ENCODE data around the gene AP2A2.

GRCh38 chr11:984546-984945 is 58.9 kb downstream of the AP2A2 start:
- TF ChIP-seq MAZ (IDR thresholded peaks at IDR 0.05; ENCODE audit: borderline replicate concordance, low read depth, low read length) (no peak), CHD1 (IDR thresholded peaks at IDR 0.05; ENCODE audit: low read depth, low read length) (no peak), MXI1 (IDR thresholded peaks at IDR 0.05; ENCODE audit: borderline replicate concordance, low read depth, low read length) (no peak), CTCF (conservative IDR thresholded peaks at IDR 0.05; ENCODE audit: low read depth, low read length) (no peak), RAD21 (IDR thresholded peaks at IDR 0.05; ENCODE audit: low read length) (no peak), RFX5 (IDR thresholded peaks at IDR 0.05; ENCODE audit: low read depth, low read length) (no peak), NFE2L2 (IDR thresholded peaks at IDR 0.05; ENCODE audit: low read depth, low read length) (no peak)

Data from IMR-90 (cell line).